ENCODE results near the gene ALK. TPM values are rescaled to one million over a fixed set of nuclear protein-coding genes. Genes with fewer than 3 reads are reported as not detected.

Gene ALK
- total RNA-seq, 2 experiments from 2014 or later, result not detected

DNA sequence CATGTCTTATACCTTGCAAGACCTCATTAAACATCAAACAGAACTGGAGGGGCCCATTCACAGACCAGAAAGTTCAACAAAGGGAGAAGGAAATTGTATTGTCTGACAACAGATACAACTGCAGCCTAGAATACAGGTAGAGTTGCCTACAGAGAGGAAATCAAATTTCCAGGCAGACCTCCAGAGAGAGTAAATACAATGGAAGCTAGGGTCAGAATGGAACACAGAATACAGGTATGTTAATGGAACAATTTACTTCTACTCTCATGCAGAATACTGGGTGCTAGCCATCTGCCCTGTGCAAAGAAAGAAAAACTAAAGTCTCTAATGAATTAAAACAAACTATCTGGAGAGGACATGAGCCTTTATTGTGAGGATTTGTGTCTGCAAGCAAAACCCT is 31.6 kb upstream of the ALK start:
- H3K4me1 Mint-ChIP-seq (ENCODE audit: low read depth), result no peaks in the 10 kb centered on the region
- H3K4me3 Mint-ChIP-seq, result no peak overlapping the region
- TF ChIP-seq, protein P1, sequence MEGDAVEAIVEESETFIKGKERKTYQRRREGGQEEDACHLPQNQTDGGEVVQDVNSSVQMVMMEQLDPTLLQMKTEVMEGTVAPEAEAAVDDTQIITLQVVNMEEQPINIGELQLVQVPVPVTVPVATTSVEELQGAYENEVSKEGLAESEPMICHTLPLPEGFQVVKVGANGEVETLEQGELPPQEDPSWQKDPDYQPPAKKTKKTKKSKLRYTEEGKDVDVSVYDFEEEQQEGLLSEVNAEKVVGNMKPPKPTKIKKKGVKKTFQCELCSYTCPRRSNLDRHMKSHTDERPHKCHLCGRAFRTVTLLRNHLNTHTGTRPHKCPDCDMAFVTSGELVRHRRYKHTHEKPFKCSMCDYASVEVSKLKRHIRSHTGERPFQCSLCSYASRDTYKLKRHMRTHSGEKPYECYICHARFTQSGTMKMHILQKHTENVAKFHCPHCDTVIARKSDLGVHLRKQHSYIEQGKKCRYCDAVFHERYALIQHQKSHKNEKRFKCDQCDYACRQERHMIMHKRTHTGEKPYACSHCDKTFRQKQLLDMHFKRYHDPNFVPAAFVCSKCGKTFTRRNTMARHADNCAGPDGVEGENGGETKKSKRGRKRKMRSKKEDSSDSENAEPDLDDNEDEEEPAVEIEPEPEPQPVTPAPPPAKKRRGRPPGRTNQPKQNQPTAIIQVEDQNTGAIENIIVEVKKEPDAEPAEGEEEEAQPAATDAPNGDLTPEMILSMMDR (IDR thresholded peaks at IDR 0.05), result no peak
- H3K9me3 Mint-ChIP-seq, result no peaks in the 10 kb centered on the region
- ATAC-seq (no peak), DNase-seq (no peak)
- intact Hi-C loops (cut with micrococcal nuclease), result no loop called here
- H3K27ac Mint-ChIP-seq, result no peak overlapping the region
- ChIA-PET CTCF (no interaction called here), POLR2A (no interaction called here)
- H3K36me3 Mint-ChIP-seq (ENCODE audit: low read depth), result no peaks in the 10 kb centered on the region
- peaks cover 13% of the 10 kb centered on the region for H3K27me3 Mint-ChIP-seq

DNA sequence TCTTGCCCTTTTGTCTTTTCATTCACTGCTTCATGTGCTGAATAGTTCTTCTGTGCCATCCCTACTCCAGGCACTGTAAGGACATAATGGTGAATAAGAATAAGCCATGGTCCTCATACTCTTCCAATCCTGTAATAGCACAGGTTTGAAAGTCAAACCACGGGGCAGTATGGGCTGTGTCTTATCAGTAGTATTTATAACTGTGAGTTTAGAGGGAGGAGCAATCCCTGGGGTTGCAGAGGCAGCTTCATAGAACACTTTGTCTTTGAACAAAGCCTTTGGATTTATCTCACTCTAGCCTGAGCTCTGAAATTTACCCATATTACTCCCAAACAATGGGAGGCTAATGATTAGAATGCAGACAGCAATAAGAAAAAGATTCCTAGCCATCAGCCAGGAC is 30.2 kb upstream of the ALK start:
- H3K4me3 Mint-ChIP-seq, result no peak overlapping the region
- no peak overlapping the region for H3K27ac Mint-ChIP-seq
- ChIA-PET POLR2A (no interaction called here), CTCF (interaction anchor here (0.7 to 1.5 kb wide), 3 partner anchors 28 to 213 kb away, joined by 3 to 4 read pairs (median 3); no protein-coding TSS in a partner anchor)
- no peaks in the 10 kb centered on the region for H3K4me1 Mint-ChIP-seq (ENCODE audit: low read depth)
- TF ChIP-seq, protein P1 (IDR thresholded peaks at IDR 0.05), result no peak
- DNase-seq (no peak), ATAC-seq (no peak)
- peaks cover 14% of the 10 kb centered on the region for H3K27me3 Mint-ChIP-seq
- H3K36me3 Mint-ChIP-seq (ENCODE audit: low read depth), result no peaks in the 10 kb centered on the region
- intact Hi-C loops (cut with micrococcal nuclease), result no loop called here
- no peaks in the 10 kb centered on the region for H3K9me3 Mint-ChIP-seq

DNA sequence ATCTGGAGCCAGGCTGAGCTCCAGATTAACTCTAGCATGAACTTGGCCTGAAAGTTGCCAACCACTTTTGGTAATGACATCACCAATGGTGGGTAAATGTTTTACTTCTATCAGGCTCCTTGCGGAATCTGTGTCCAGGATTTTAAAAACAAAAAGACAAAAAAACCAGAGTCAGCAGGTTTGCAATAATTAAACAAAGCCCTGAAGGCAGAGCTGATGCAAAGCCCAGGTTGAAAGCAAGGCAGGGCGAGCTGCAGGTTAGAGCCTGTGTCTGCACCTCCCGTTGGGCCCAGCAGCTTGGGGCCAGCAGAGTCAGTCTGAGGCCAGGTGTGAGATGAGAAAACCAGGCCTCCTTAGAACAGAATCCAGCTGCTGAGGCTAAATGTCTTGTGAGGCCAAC is 29.1 kb upstream of the ALK start:
- intact Hi-C loops (cut with micrococcal nuclease), result no loop called here
- Mint-ChIP-seq H3K27ac (no peak overlapping the region), H3K4me3 (no peak overlapping the region), H3K9me3 (no peaks in the 10 kb centered on the region), H3K36me3 (ENCODE audit: low read depth) (no peaks in the 10 kb centered on the region), H3K4me1 (ENCODE audit: low read depth) (no peaks in the 10 kb centered on the region), H3K27me3 (peaks cover 14% of the 10 kb centered on the region)
- TF ChIP-seq, protein P1 (IDR thresholded peaks at IDR 0.05), result no peak
- ChIA-PET POLR2A (interaction anchor here (0.6 kb wide), 1 partner anchor 27 kb away, joined by 3 read pairs; no protein-coding TSS in a partner anchor), CTCF (interaction anchor here (1.5 kb wide), 1 partner anchor 27 kb away, joined by 3 read pairs; no protein-coding TSS in a partner anchor)
- DNase-seq (no peak), ATAC-seq (no peak)

DNA sequence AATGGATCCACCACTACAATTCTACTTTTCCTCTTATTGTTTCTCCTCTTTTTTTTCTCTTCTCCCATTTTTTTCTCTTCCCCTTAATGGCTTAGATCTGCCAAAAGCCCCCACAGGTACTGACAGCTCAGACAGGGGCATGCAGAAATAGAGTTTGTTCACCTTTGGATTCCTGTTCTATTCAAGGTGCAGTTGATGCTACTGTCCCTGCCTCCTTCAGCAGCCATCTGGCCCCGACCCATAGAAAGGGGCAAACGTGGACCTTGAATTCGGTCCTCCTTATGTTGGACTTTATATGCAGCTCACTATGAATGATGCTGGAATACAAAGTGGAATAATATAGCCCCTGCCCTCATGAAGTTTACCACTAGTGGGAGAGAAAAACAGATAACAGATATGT is 27.7 kb upstream of the ALK start:
- no peaks in the 10 kb centered on the region for H3K9me3 Mint-ChIP-seq
- H3K27ac Mint-ChIP-seq, result no peak overlapping the region
- ATAC-seq, result no peak
- peaks cover 12% of the 10 kb centered on the region for H3K27me3 Mint-ChIP-seq
- CTCF ChIA-PET, result interaction anchor here (0.6 kb wide), 1 partner anchor 127 kb away, joined by 3 read pairs; no protein-coding TSS in a partner anchor
- H3K4me1 Mint-ChIP-seq (ENCODE audit: low read depth), result no peaks in the 10 kb centered on the region
- no peak overlapping the region for H3K4me3 Mint-ChIP-seq
- intact Hi-C loops (cut with micrococcal nuclease), result no loop called here
- POLR2A ChIA-PET, result no interaction called here
- H3K36me3 Mint-ChIP-seq (ENCODE audit: low read depth), result no peaks in the 10 kb centered on the region
- DNase-seq, result no peak
- TF ChIP-seq, protein P1 (IDR thresholded peaks at IDR 0.05), result no peak

DNA sequence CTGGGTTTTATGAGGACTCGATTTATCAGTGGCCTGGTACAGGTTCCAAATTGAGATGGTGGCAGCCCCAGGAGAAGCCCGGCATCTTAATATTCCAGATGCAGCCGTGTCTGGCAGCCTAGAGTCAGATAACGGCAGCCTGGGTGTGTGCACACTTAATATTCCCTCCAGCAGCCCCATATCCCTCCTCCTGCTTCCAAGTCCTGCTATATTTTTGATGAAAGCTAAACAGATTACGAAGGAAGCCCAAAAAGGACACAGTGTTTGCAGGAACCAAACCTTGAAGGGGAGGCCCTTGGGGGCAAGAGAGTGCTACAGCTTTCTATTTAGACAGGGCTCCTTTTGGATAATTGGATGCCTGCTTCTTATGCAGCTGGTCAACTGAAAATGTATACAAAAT is 25.1 kb upstream of the ALK start:
- Mint-ChIP-seq H3K4me3 (no peak overlapping the region), H3K27me3 (peaks cover 8% of the 10 kb centered on the region), H3K4me1 (ENCODE audit: low read depth) (no peaks in the 10 kb centered on the region), H3K36me3 (ENCODE audit: low read depth) (no peaks in the 10 kb centered on the region), H3K27ac (no peak overlapping the region), H3K9me3 (peaks cover 1% of the 10 kb centered on the region)
- TF ChIP-seq, protein P1 (IDR thresholded peaks at IDR 0.05), result no peak
- ChIA-PET POLR2A (no interaction called here), CTCF (no interaction called here)
- ATAC-seq (no peak), DNase-seq (no peak)
- intact Hi-C loops (cut with micrococcal nuclease), result no loop called here
